ENCODE results near the gene MDH1.

DNA sequence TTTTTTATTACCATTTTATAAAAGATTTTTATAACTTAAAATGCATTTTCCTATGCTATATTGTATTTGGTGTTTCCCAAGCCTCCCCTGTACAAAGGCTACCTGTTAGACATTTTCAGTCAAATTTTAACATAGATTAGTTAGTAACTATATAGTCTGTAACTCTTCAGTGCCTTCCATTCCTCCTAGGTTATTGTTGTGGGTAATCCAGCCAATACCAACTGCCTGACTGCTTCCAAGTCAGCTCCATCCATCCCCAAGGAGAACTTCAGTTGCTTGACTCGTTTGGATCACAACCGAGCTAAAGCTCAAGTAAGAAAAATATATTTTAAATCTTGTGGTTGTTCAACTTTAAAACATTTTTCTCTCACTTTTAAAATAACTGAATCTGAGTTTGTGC is 10.2 kb downstream of the MDH1 start:
- TF ChIP-seq ZFP3 (CRISPR knock-in tag; IDR thresholded peaks at IDR 0.05) = no peak
- TF ChIP-seq ISL1 (CRISPR knock-in tag; IDR thresholded peaks at IDR 0.05) = no peak
- TF ChIP-seq CSDC2 (CRISPR knock-in tag; IDR thresholded peaks at IDR 0.05) = no peak
- no peak for TF ChIP-seq ZC3H10 (CRISPR knock-in tag; IDR thresholded peaks at IDR 0.05)
- TF ChIP-seq PPARA (CRISPR knock-in tag; IDR thresholded peaks at IDR 0.05; ENCODE audit: borderline replicate concordance) = no peak
- no peak for TF ChIP-seq ZNF70 (CRISPR knock-in tag; IDR thresholded peaks at IDR 0.05)
- TF ChIP-seq GLIS3 (CRISPR knock-in tag; IDR thresholded peaks at IDR 0.05) = no peak

All from SK-N-SH treated with all-trans-retinoic acid at 6 μM for 48 hours (cell line).